ENCODE data around the gene DHRS9. TPM values are rescaled to one million over a fixed set of nuclear protein-coding genes. Genes with fewer than 3 reads are reported as not detected.

Gene DHRS9
- total and polyA plus RNA-seq, 3 donors from 2014 or later: 2.3 to 16.5 (median 2.4) TPM

DNA sequence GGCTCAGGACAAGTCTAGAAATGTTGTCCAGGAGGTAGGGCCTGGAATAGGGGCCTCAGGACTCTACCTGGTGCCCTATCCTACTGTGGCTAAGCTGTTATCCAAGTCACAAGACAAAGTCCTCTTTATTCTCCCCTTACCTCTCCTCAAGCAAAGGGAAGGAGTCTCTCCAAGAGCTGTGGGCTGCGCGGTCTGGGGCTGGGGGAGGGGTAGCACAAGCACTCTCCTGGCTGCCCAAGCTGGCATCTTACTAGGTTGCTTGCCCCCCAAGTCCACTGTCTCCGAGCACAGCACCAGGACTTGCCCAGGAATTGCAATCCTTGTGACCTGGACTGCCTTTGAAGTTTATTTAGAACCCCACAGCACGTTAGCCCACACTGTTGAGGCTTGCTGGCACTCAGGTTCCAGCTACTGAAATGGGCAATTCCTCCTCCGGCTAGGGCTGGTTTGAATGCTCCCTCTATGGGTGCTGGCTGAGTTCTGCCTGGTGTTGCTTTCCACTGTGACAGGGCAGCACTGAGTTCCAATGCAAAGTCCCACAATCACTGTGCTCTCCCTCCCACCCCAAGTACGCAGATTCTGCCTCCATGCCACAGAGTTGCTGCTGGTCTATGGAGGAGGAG lies 18.5 kb downstream of the DHRS9 start:
- Histone ChIP-seq H3K36me3 (ENCODE audit: low read depth, missing control alignments) (no peaks in the 10 kb centered on the region), H3K4me1 (no peaks in the 10 kb centered on the region), H3K27me3 (no peaks in the 10 kb centered on the region), H3K27ac (no peak overlapping the region), H3K4me3 (no peak overlapping the region), H3K9me3 (no peaks in the 10 kb centered on the region)
- WGBS, 2 donors: 83 to 88% methylated on average over 5 to 6 of the region's 6 CpGs
- DNase-seq: no peak
- intact Hi-C loops (cut with DNase I; ENCODE audit: low total_unique reads): no loop called here
- TF ChIP-seq, protein P1, sequence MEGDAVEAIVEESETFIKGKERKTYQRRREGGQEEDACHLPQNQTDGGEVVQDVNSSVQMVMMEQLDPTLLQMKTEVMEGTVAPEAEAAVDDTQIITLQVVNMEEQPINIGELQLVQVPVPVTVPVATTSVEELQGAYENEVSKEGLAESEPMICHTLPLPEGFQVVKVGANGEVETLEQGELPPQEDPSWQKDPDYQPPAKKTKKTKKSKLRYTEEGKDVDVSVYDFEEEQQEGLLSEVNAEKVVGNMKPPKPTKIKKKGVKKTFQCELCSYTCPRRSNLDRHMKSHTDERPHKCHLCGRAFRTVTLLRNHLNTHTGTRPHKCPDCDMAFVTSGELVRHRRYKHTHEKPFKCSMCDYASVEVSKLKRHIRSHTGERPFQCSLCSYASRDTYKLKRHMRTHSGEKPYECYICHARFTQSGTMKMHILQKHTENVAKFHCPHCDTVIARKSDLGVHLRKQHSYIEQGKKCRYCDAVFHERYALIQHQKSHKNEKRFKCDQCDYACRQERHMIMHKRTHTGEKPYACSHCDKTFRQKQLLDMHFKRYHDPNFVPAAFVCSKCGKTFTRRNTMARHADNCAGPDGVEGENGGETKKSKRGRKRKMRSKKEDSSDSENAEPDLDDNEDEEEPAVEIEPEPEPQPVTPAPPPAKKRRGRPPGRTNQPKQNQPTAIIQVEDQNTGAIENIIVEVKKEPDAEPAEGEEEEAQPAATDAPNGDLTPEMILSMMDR (IDR thresholded peaks at IDR 0.05): no peak
- no peak for TF ChIP-seq POLR2A (IDR thresholded peaks at IDR 0.05)

- H3K27ac ChIP-seq: no peak overlapping the region
- intact Hi-C loops (cut with DNase I; ENCODE audit: low total_unique reads): no loop called here
- TF ChIP-seq POLR2A (IDR thresholded peaks at IDR 0.05): no peak
- TF ChIP-seq, protein P1 (IDR thresholded peaks at IDR 0.05): no peak
- no peaks in the 10 kb centered on the region for H3K4me1 ChIP-seq
- H3K9me3 ChIP-seq: no peaks in the 10 kb centered on the region
- no peaks in the 10 kb centered on the region for H3K36me3 ChIP-seq (ENCODE audit: low read depth, missing control alignments)
- no peaks in the 10 kb centered on the region for H3K27me3 ChIP-seq
- H3K4me3 ChIP-seq: no peak overlapping the region
- WGBS, 2 donors: 85 to 90% methylated on average over 2 of the region's 2 CpGs
- no peak for DNase-seq
Observed at GRCh38 chr2:169089182-169089581, 19.8 kb downstream of the DHRS9 start.

DNA sequence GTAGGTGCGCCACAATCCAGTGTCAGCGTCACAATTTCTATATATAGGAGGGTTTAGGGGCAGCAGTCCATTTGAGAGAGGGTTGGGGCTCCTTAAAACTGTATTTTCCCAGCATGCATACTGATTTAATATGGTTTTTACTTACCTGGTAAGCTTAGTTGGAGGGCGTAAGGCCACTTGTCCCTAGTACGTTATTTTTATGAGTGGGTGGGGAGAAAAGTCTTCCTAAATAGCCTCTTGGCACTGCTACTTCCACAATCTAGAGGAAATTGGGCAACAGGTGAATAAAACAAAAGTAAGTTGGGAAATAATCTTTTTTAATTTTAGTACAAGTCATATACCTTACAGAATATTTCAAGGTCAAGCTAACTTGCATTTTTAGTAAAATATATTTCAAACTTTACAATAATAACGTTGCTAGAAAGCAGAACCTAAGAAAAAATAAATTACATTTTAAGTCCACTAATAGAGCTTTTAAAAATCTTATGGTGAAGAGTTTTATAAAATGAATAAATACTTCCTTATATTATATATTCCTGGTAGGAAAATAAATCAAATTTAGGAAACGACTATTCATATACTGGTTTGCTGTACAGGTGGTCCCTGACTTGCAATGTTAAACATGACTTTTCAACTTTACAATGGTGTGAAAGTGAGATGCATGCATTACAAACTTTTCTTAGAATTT lies 20.9 kb downstream of the DHRS9 start:
- H3K4me1 ChIP-seq: no peaks in the 10 kb centered on the region
- H3K9me3 ChIP-seq: no peaks in the 10 kb centered on the region
- H3K36me3 ChIP-seq (ENCODE audit: low read depth, missing control alignments): no peaks in the 10 kb centered on the region
- TF ChIP-seq, protein P1 (IDR thresholded peaks at IDR 0.05): no peak
- no peak for TF ChIP-seq POLR2A (IDR thresholded peaks at IDR 0.05)
- H3K27ac ChIP-seq: no peak overlapping the region
- intact Hi-C loops (cut with DNase I; ENCODE audit: low total_unique reads): no loop called here
- 79 to 80% methylated on average over 6 of the region's 6 CpGs for WGBS, 2 donors
- H3K27me3 ChIP-seq: no peaks in the 10 kb centered on the region
- H3K4me3 ChIP-seq: no peak overlapping the region
- DNase-seq: no peak

DNA sequence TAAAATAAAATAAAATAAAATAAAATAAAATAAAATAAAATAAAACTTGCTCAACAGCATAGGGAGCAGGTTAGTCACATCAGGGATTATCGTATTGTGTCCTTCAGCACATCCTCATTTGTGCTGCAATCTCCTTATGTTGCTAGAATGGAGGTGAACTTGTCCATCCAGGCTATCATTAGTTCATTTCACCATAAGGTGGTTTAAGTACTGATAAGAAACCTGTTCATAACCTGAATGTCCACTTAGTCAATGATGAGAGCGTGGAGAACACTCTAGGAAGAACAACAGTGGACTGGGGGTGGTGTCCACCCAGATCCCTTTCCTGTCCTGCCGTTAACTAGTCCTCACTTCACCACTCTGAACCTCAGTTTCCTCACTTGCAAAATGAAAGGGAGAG lies 21.9 kb downstream of the DHRS9 start:
- Histone ChIP-seq H3K27ac (no peak overlapping the region), H3K9me3 (no peaks in the 10 kb centered on the region), H3K4me1 (no peaks in the 10 kb centered on the region), H3K36me3 (ENCODE audit: low read depth, missing control alignments) (no peaks in the 10 kb centered on the region), H3K27me3 (no peaks in the 10 kb centered on the region), H3K4me3 (no peak overlapping the region)
- no peak for DNase-seq
- WGBS, 2 donors: 92 to 93% methylated on average over 3 of the region's 3 CpGs
- intact Hi-C loops (cut with DNase I; ENCODE audit: low total_unique reads): no loop called here
- TF ChIP-seq POLR2A (IDR thresholded peaks at IDR 0.05): no peak
- TF ChIP-seq, protein P1 (IDR thresholded peaks at IDR 0.05): no peak

Measured in testis (tissue), 3 donors.